HS-27A (cell line): Measurements from ENCODE around the gene KRT35.

Experiments used
- DNase-seq: peaks from one replicate; pipeline ENCODE4 v3.0.0-alpha.2; 2012; ENCODE audit warnings: low read depth, missing footprints

The KRT35 gene

GRCh38 chr17:41511716-41512115, 30.8 kb upstream of the KRT35 start:
- no peak for DNase-seq

GRCh38 chr17:41511116-41511515, 30.2 kb upstream of the KRT35 start:
- no peak for DNase-seq

- DNase-seq: no peak
Observed at GRCh38 chr17:41510251-41511065, 29.5 kb upstream of the KRT35 start.

- DNase-seq: no peak
Observed at GRCh38 chr17:41507315-41507880, 26.4 kb upstream of the KRT35 start.

- no peak for DNase-seq
Observed at GRCh38 chr17:41505809-41506767, 25.1 kb upstream of the KRT35 start.

GRCh38 chr17:41505007-41505808, 24.3 kb upstream of the KRT35 start, which contains the start of gene KRT13:
Gene KRT13, minus strand, starts transcription at chr17:41505612. Its CDS starts 62 bp downstream, at chr17:41505550.
- DNase-seq: no peak

- no peak for DNase-seq
Observed at GRCh38 chr17:41504246-41504977, 23.5 kb upstream of the KRT35 start.

- DNase-seq: no peak
Observed at GRCh38 chr17:41503202-41503601, 22.3 kb upstream of the KRT35 start.

- no peak for DNase-seq
Observed at GRCh38 chr17:41500131-41500911, 19.4 kb upstream of the KRT35 start.

GRCh38 chr17:41499714-41500113, 18.8 kb upstream of the KRT35 start:
- no peak for DNase-seq

GRCh38 chr17:41498276-41498675, 17.3 kb upstream of the KRT35 start:
- DNase-seq: no peak

GRCh38 chr17:41496803-41497484, 16.0 kb upstream of the KRT35 start:
- DNase-seq: peak; percentile 56

- DNase-seq: no peak
Observed at GRCh38 chr17:41494524-41494923, 13.6 kb upstream of the KRT35 start.

- no peak for DNase-seq
Observed at GRCh38 chr17:41492771-41493170, 11.8 kb upstream of the KRT35 start.

GRCh38 chr17:41492351-41492750, 11.4 kb upstream of the KRT35 start:
- no peak for DNase-seq

- no peak for DNase-seq
Observed at GRCh38 chr17:41491476-41491875, 10.5 kb upstream of the KRT35 start.

GRCh38 chr17:41490000-41490990, 9.3 kb upstream of the KRT35 start:
- no peak for DNase-seq

GRCh38 chr17:41489531-41489930, 8.6 kb upstream of the KRT35 start, which contains the start of gene KRT36:
Gene KRT36, minus strand, starts transcription at chr17:41489910. Its CDS starts 46 bp downstream, at chr17:41489864.
- DNase-seq: no peak
